Stimulated activated CD8-positive, alpha-beta memory T cell treated with anti-CD3 and anti-CD28 coated beads, Interleukin-7, amount 100 ng/mL, for 1 hour (primary cell): ENCODE results near the gene A1CF.

Experiments
- DNase-seq, 2 donors: peaks; one replicate each; pipeline ENCODE4 v3.0.0-alpha.2; 2020; ENCODE audit warnings: low read depth in 2 of 2

A1CF gene

GRCh38 chr10:50861370-50861769 lies 24.1 kb downstream of the A1CF start:
- DNase-seq, result no peak

- no peak for DNase-seq
Measured at GRCh38 chr10:50857579-50857978, 27.8 kb downstream of the A1CF start.

GRCh38 chr10:50855461-50855860 lies 30.0 kb downstream of the A1CF start:
- DNase-seq, result no peak

- no peak for DNase-seq
Measured at GRCh38 chr10:50855015-50855414, 30.4 kb downstream of the A1CF start.

- no peak for DNase-seq
Measured at GRCh38 chr10:50853557-50853956, 31.9 kb downstream of the A1CF start.

GRCh38 chr10:50851884-50852671 lies 33.3 kb downstream of the A1CF start:
- DNase-seq, result no peak

GRCh38 chr10:50850578-50851230 lies 34.7 kb downstream of the A1CF start:
- DNase-seq, result no peak

GRCh38 chr10:50846753-50847152 lies 38.7 kb downstream of the A1CF start:
- DNase-seq, result no peak

- no peak for DNase-seq
Measured at GRCh38 chr10:50837095-50837494, 48.3 kb downstream of the A1CF start.

- DNase-seq, result no peak
Measured at GRCh38 chr10:50832171-50832751, 53.2 kb downstream of the A1CF start.

GRCh38 chr10:50830066-50830465 lies 55.4 kb downstream of the A1CF start:
- DNase-seq, result no peak

GRCh38 chr10:50824782-50825181 lies 60.6 kb downstream of the A1CF start:
- no peak for DNase-seq

- DNase-seq, result no peak
Measured at GRCh38 chr10:50823789-50824188, 61.6 kb downstream of the A1CF start.

GRCh38 chr10:50809596-50809995 lies 75.8 kb downstream of the A1CF start:
- no peak for DNase-seq

- DNase-seq, result no peak
Measured at GRCh38 chr10:50807851-50808776, 77.3 kb downstream of the A1CF start.

GRCh38 chr10:50805981-50806622 lies 79.3 kb downstream of the A1CF start:
- no peak for DNase-seq

GRCh38 chr10:50799595-50799994 lies 85.8 kb downstream of the A1CF start:
- DNase-seq, result no peak

- no peak for DNase-seq
Measured at GRCh38 chr10:50798297-50798696, 87.1 kb downstream of the A1CF start.

- no peak for DNase-seq
Measured at GRCh38 chr10:50796693-50797092, 88.7 kb downstream of the A1CF start.

- no peak for DNase-seq
Measured at GRCh38 chr10:50794490-50794889, 90.9 kb downstream of the A1CF start.
